ENCODE data around the gene CDHR4. TPM values are rescaled to one million over a fixed set of nuclear protein-coding genes. Genes with fewer than 3 reads are reported as not detected.

Gene CDHR4
- total RNA-seq, 2 donors from 2014 or later: not detected

- Histone ChIP-seq H3K27ac (no peak overlapping the region), H3K9ac (ENCODE audit: low read depth in 2 of 2, low read length in 2 of 2) (no peak overlapping the region), H3K4me1 (peaks cover 5% of the 10 kb centered on the region), H3K4me3 (no peak overlapping the region), H3K36me3 (no peaks in the 10 kb centered on the region), H3K9me3 (no peaks in the 10 kb centered on the region), H3K27me3 (peaks cover 5% of the 10 kb centered on the region)
- intact Hi-C loops (cut with DNase I): no loop called here
- no peak for TF ChIP-seq CTCF (IDR thresholded peaks at IDR 0.05)
- DNase-seq: no peak
Observed at GRCh38 chr3:49799105-49799504, 568 bp downstream of the CDHR4 start.

DNA sequence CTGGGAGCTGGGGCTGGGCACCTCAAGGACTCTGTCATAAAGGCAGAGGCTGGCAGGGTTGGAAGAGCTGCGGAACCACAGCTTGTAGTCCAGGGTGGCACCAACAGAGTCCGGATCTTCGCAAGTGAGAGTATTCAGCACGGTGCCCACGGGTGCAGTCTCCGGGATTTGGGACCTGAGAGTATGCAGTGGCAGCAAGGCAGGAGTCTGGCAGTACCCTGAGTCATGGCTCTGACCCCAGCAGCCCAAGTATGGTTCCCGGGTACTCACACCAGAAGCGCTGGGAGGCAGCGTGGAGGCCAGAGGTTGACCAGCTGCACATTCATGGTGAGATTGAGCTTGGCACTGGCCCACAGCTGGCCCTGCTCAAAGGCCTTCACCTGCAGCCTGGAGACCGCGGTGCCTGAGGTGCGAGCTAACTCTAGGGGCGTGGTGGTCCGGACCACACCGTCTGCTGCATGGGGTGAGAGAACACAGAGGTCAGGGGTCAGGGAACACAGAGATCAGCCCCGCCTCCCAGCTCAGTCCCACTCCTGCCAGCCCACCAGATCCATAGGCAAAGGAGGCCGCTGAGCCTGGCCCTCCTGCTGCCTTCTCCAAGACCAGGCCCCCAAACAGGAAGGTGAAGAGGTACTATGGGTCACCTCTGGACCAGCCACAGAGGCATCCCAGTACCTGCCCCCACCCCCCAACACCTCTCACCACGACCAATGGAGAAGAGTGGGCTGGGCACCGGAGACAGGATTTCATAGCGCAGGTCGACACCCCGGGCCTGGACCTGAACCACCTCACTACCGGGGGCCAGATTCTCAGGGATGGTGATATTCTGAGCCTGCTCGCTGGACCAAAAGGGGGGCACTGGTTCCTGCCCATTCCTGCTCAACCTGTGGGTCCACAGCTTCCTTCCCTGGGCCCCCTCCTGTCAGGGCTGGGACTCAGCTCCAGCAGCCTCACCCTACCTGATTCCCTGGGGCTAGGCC is 4.5 kb downstream of the CDHR4 start:
- DNase-seq: no peak
- intact Hi-C loops (cut with DNase I): no loop called here
- no peaks in the 10 kb centered on the region for H3K27me3 ChIP-seq
- H3K27ac ChIP-seq: no peak overlapping the region
- H3K4me1 ChIP-seq: no peaks in the 10 kb centered on the region
- no peak overlapping the region for H3K9ac ChIP-seq (ENCODE audit: low read depth in 2 of 2, low read length in 2 of 2)
- no peaks in the 10 kb centered on the region for H3K36me3 ChIP-seq
- H3K9me3 ChIP-seq: no peaks in the 10 kb centered on the region
- no peak overlapping the region for H3K4me3 ChIP-seq
- no peak for TF ChIP-seq CTCF (IDR thresholded peaks at IDR 0.05)

GRCh38 chr3:49794431-49794830 is 5.2 kb downstream of the CDHR4 start:
- no peaks in the 10 kb centered on the region for H3K4me1 ChIP-seq
- no peaks in the 10 kb centered on the region for H3K36me3 ChIP-seq
- H3K9me3 ChIP-seq: no peaks in the 10 kb centered on the region
- H3K27me3 ChIP-seq: no peaks in the 10 kb centered on the region
- H3K4me3 ChIP-seq: no peak overlapping the region
- no peak overlapping the region for H3K27ac ChIP-seq
- intact Hi-C loops (cut with DNase I): no loop called here
- no peak for DNase-seq
- no peak for TF ChIP-seq CTCF (IDR thresholded peaks at IDR 0.05)
- no peak overlapping the region for H3K9ac ChIP-seq (ENCODE audit: low read depth in 2 of 2, low read length in 2 of 2)

GRCh38 chr3:49793486-49794085 is 6.1 kb downstream of the CDHR4 start:
- Histone ChIP-seq H3K27ac (no peak overlapping the region), H3K9ac (ENCODE audit: low read depth in 2 of 2, low read length in 2 of 2) (no peak overlapping the region), H3K36me3 (no peaks in the 10 kb centered on the region), H3K4me1 (no peaks in the 10 kb centered on the region), H3K4me3 (no peak overlapping the region), H3K9me3 (no peaks in the 10 kb centered on the region), H3K27me3 (no peaks in the 10 kb centered on the region)
- TF ChIP-seq CTCF (IDR thresholded peaks at IDR 0.05): no peak
- intact Hi-C loops (cut with DNase I): no loop called here
- DNase-seq: no peak

DNA sequence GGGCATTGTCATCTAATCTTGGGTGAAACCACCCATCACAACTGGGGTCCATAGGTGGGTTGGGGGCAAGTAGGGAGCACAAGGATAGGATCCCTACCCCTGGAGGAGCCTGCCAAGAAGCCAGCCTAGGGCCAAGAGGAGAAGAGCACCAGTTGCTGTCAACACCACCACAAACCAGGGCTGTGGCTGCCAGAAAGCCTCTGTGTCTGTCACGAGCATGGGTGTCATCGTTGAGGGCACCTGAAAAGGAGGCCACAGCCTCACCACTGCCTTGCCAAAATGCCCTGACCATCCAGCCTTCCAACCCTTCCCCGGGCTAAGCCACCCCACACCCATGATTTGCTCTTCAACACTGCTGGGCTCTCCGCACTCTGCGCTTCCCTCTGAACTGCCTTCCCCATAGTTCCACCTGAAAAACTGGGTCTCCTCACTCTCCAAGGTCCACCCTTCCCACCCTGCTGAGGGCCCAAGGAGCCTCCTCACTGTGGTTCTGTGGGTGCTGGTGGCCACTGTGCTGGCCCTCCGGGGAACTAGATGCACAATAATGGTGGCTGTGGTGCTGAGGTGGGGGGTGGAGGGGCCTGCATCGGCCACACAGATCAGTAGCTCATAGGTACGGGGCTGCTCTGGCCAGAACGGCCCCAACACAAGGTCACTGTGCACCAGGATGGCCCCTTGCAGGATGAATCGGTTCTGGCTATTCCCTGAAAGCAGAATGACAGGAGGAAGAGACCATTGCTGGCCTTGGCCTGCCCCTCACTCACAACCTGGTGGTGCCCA is 7.1 kb downstream of the CDHR4 start:
- Histone ChIP-seq H3K27me3 (no peaks in the 10 kb centered on the region), H3K4me1 (no peaks in the 10 kb centered on the region), H3K9ac (ENCODE audit: low read depth in 2 of 2, low read length in 2 of 2) (no peak overlapping the region), H3K27ac (no peak overlapping the region), H3K4me3 (no peak overlapping the region), H3K36me3 (no peaks in the 10 kb centered on the region), H3K9me3 (no peaks in the 10 kb centered on the region)
- DNase-seq: no peak
- intact Hi-C loops (cut with DNase I): no loop called here
- no peak for TF ChIP-seq CTCF (IDR thresholded peaks at IDR 0.05)

All from colonic mucosa (tissue), 4 donors.